ENCODE results near the gene COPG1.

COPG1 gene

GRCh38 chr3:129281726-129282125, 32.3 kb downstream of the COPG1 start:
- no peaks in the 10 kb centered on the region for H3K9me3 ChIP-seq (ENCODE audit: low read length)
- H3K36me3 ChIP-seq (ENCODE audit: insufficient read depth, low read length): peaks cover 66% of the 10 kb centered on the region
- TF ChIP-seq CTCF (IDR thresholded peaks at IDR 0.05; ENCODE audit: low read length): no peak
- peaks cover 54% of the 10 kb centered on the region for H3K79me2 ChIP-seq (ENCODE audit: insufficient read depth, low read length)
- H3K27me3 ChIP-seq (ENCODE audit: insufficient read depth, low read length): no peaks in the 10 kb centered on the region
- 0 out of 2 replicates have a peak, but pooled peaks cover 10% of the 10 kb centered on the region for H3F3A ChIP-seq (ENCODE audit: insufficient read depth, low read length)
- H3K4me2 ChIP-seq (ENCODE audit: low read length): peak overlapping the region; percentile 84
- peak overlapping the region; percentile 92 for H3K9ac ChIP-seq (ENCODE audit: low read length)
- peak overlapping the region; percentile 96 for H3K27ac ChIP-seq (ENCODE audit: low read depth, low read length, poor library complexity, severe bottlenecking)
- H3K4me1 ChIP-seq (ENCODE audit: insufficient read depth, low read length, severe bottlenecking): peaks cover 73% of the 10 kb centered on the region
- peak overlapping the region; percentile 95 for H3K4me3 ChIP-seq (ENCODE audit: low read depth, low read length, poor library complexity, severe bottlenecking)
- H3K9me2 ChIP-seq (ENCODE audit: low read depth, low read length): no peaks in the 10 kb centered on the region
- H4K20me1 ChIP-seq (ENCODE audit: insufficient read depth, low read length): no peaks in the 10 kb centered on the region
- H2AFZ ChIP-seq (ENCODE audit: low read length): no peak overlapping the region

- peak overlapping the region; percentile 92 for H3K9ac ChIP-seq (ENCODE audit: low read length)
- H3K79me2 ChIP-seq (ENCODE audit: insufficient read depth, low read length): peaks cover 61% of the 10 kb centered on the region
- H3K27me3 ChIP-seq (ENCODE audit: insufficient read depth, low read length): no peaks in the 10 kb centered on the region
- H3K27ac ChIP-seq (ENCODE audit: low read depth, low read length, poor library complexity, severe bottlenecking): peak overlapping the region; percentile 96
- TF ChIP-seq EZH2 (IDR thresholded peaks at IDR 0.05; ENCODE audit: borderline replicate concordance, low read length) (no peak), CTCF (IDR thresholded peaks at IDR 0.05; ENCODE audit: low read length) (peak; percentile 31; the same call in 1 of the 2 replicates)
- H4K20me1 ChIP-seq (ENCODE audit: insufficient read depth, low read length): no peaks in the 10 kb centered on the region
- no peak overlapping the region for H2AFZ ChIP-seq (ENCODE audit: low read length)
- peaks cover 62% of the 10 kb centered on the region for H3K4me1 ChIP-seq (ENCODE audit: insufficient read depth, low read length, severe bottlenecking)
- H3F3A ChIP-seq (ENCODE audit: insufficient read depth, low read length): 0 out of 2 replicates have a peak, but pooled peaks cover 10% of the 10 kb centered on the region
- no peaks in the 10 kb centered on the region for H3K9me2 ChIP-seq (ENCODE audit: low read depth, low read length)
- H3K9me3 ChIP-seq (ENCODE audit: low read length): no peaks in the 10 kb centered on the region
- peaks cover 68% of the 10 kb centered on the region for H3K36me3 ChIP-seq (ENCODE audit: insufficient read depth, low read length)
- peak overlapping the region; percentile 95 for H3K4me3 ChIP-seq (ENCODE audit: low read depth, low read length, poor library complexity, severe bottlenecking)
- H3K4me2 ChIP-seq (ENCODE audit: low read length): peak overlapping the region; percentile 84
Observed at GRCh38 chr3:129282727-129283327, 33.4 kb downstream of the COPG1 start.

GRCh38 chr3:129286081-129286480, 36.7 kb downstream of the COPG1 start:
- H3K9ac ChIP-seq (ENCODE audit: low read length): no peak overlapping the region
- H3K79me2 ChIP-seq (ENCODE audit: insufficient read depth, low read length): peaks cover 51% of the 10 kb centered on the region

More at GRCh38 chr3:129286081-129286480, 36.7 kb downstream of the COPG1 start:
- Histone ChIP-seq H3K36me3 (ENCODE audit: insufficient read depth, low read length) (peaks cover 80% of the 10 kb centered on the region), H4K20me1 (ENCODE audit: insufficient read depth, low read length) (no peaks in the 10 kb centered on the region), H3K9me2 (ENCODE audit: low read depth, low read length) (no peaks in the 10 kb centered on the region), H3K4me1 (ENCODE audit: insufficient read depth, low read length, severe bottlenecking) (peaks cover 37% of the 10 kb centered on the region), H2AFZ (ENCODE audit: low read length) (no peak overlapping the region), H3K27ac (ENCODE audit: low read depth, low read length, poor library complexity, severe bottlenecking) (peak overlapping the region; percentile 12), H3K9me3 (ENCODE audit: low read length) (no peaks in the 10 kb centered on the region), H3K4me2 (ENCODE audit: low read length) (no peak overlapping the region), H3F3A (ENCODE audit: insufficient read depth, low read length) (peaks cover 10% of the 10 kb centered on the region; the same call in 1 of the 2 replicates), H3K27me3 (ENCODE audit: insufficient read depth, low read length) (no peaks in the 10 kb centered on the region), H3K4me3 (ENCODE audit: low read depth, low read length, poor library complexity, severe bottlenecking) (no peak overlapping the region)
- no peak for TF ChIP-seq EZH2 (IDR thresholded peaks at IDR 0.05; ENCODE audit: borderline replicate concordance, low read length)
- TF ChIP-seq CTCF (IDR thresholded peaks at IDR 0.05; ENCODE audit: low read length): no peak

Data from OCI-LY1 (cell line).